GM21381 (cell line): Measurements from ENCODE around the gene FMO5.

ENCODE experiments used
- ATAC-seq: cut with Tn5 transposase; IDR thresholded peaks from one replicate; pipeline ENCODE4 v1.9.1; 2021; ENCODE audit warnings: mild to moderate bottlenecking, moderate library complexity; ENCODE audit not compliant: unreplicated experiment

FMO5 gene, protein sequence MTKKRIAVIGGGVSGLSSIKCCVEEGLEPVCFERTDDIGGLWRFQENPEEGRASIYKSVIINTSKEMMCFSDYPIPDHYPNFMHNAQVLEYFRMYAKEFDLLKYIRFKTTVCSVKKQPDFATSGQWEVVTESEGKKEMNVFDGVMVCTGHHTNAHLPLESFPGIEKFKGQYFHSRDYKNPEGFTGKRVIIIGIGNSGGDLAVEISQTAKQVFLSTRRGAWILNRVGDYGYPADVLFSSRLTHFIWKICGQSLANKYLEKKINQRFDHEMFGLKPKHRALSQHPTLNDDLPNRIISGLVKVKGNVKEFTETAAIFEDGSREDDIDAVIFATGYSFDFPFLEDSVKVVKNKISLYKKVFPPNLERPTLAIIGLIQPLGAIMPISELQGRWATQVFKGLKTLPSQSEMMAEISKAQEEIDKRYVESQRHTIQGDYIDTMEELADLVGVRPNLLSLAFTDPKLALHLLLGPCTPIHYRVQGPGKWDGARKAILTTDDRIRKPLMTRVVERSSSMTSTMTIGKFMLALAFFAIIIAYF

DNA sequence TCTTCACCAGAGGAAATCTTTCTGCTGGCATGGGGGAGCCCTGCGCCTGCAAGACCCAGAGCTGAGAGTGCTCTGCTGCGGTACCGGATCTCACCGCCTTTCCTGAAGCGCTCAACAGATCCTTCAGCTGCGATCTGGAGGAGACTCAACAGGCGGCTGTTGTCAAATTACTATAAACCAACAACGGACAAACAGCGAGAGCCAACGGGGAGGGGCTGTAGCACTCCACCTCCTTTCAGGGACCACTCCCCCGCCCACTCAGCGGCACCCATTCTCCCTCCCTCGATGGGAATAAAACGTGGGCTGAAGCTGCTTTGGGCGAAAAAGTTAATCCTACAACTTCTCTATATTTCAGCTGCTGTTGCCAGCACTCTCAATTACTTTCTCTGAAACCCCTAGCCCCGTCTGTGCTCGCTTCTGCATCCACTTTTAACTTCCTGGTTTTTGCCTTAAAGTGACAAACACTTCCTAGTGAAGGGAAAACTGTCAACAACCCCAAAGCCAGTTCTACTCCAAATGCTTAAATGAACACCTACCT is at the start of gene FMO5:
Gene FMO5 (minus strand): TSS at position 147 of the 538 bp plus-strand sequence. CDS start 310 bp downstream, outside the sequence.
- peak; percentile 77 for ATAC-seq

DNA sequence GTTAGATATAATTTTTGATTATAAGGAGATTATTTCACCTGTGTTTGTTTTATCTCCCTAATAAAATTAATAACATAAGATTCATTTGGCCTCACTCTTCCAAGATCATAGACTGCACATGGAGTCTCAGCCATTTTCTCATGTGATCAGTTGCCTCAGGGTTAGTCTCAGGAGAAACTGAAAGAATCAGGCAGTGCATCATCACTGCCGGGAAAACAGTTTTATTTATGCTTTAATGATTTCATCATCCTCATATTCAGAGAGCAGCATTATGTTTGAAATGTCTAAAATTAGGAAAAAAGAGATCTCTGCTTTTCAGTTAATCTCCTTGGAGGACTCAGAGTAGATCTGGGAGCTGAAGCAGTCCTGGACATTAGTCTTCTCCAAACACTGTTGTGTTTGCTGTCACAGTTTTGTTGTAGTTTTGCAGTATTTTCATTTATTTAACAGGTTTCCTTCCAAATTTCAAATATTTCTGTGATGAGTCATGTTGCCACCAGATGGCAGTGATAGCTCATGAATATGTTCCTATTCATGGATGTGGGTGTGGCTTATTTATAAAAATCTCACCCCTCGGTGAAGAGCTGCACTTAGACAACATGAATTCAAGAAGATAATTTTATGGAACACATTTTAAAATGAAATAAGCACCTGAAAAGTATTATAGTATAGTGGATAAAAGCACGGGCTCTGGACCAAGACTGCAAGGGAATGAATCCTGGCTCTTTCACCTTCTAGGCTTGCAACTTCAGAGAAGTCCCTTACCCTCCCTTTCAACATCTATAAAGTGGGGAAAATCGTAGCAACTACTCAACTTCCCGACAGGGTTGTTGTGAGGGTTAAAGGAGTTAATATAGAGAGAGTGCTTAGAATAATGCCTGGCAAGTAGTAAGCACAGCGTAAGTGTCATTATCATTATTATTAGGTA is 48.5 kb upstream of the FMO5 start:
- ATAC-seq, result no peak

DNA sequence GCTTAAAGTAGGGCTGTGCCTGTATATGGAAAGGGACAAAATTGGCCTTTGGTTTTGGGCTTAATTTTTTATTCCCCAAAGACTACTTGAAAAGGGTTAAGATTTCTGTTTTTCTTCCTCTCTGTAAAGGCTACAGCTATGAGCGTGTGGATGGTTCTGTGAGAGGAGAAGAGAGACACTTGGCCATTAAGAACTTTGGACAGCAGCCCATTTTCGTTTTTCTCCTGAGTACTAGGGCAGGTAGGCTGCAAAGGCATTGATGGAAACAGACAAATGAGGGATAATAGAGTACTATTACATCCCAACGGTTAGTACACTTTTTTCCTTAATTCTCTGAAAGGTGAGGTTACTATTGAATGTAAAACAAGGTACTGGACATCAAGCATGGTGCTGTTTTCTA is 46.9 kb upstream of the FMO5 start:
- ATAC-seq, result no peak

DNA sequence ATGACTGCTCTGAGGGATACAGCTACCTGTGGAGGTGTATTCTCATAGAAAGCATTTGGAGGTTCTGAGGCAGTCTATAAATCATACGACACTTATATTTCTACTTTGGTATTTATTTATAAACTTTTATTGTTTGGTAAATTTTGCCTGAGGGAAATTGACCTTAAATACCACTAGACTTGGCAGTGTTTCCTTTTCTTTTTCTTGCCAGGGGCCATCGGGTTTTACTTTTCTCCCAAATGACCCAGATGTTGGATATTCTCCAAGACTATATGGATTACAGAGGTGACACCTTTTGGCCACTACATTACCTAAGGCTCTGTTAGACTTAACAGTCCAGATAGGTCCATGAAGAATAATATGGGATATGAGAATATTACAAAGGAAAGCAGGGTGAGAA is 45.6 kb upstream of the FMO5 start:
- ATAC-seq, result no peak

DNA sequence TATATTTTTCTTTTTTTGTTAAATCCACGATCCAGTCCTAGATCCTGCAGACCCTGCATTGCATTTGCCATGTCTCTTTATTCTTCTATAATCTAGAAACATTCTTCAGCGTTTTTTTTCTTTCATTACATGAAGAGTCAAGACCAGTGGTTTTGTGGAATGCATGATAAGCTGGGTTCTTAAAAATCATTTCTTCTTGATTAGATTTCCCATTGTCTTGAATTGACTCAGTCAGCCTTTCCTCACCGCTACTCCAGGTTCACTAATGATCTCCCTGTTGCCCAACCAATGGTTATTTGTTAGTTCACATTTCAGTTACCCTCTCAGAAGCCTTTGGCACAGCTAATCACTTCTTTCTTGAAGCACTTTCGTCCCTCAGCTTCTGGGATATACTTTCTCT is 42.6 kb upstream of the FMO5 start:
- no peak for ATAC-seq

DNA sequence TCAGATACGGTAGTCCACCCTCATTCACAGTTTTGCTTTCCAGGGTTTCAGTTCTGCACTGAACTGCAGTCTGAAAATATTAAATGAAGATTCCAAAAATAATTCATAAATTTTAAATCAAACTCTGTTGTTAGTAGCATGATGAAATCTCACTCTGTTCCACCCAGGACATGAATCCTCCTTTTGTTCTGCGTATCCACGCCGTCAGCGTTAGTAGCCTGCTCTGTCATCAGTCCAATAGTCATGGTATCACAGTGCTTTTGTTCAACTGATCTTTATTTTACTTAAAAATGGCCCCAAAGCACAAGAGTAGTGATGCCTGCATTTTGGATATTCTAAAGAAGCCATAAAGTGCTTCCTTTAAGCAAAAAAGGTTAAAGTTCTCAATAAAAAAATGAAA is 41.2 kb upstream of the FMO5 start:
- ATAC-seq, result no peak

DNA sequence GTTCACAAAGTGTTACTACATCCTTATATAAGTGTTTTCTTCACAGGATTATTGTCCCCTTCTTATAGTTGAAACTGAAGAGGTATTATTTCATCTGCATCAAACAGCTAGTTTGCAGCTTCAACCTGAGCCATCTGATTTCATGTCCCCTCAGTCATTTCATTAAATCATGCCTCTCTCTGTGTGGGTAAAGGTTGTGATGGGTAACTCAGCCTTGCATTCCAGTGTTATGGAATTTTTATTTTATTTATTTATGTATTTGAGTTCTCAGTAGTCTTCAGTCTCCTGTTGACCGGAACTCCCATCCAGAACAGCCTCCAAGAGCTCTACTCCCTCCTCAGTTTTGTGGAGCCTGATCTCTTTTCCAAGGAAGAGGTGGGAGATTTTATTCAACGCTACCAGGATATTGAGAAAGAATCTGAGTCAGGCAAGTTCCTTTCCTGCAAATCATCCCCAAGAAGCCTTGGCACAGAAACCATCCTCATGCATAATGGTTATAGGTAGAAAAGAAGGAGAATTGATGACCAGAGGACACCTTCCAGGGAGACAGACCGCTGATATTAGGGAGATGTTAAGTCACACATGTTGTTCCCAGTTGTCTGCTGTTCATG is 39.1 kb upstream of the FMO5 start:
- ATAC-seq, result no peak

DNA sequence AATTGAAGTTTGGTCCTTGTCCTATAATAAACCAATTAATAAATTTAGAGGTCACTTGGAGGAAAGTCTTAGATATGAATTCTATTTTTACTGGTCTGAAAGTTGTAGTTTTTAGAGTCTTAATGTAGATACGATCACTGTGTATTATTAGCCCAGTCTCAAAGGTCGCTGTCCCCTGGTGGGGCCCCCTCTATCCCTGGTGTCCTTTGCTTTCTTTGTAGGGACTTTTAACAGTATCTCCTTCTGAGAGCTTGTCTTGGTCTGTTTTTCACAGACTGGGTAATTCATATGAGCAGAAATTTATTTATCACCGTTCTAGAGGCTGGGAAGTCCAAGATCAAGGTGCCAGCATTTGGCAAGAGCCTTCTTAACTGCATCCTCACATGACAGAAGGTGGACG is 35.8 kb upstream of the FMO5 start:
- no peak for ATAC-seq

DNA sequence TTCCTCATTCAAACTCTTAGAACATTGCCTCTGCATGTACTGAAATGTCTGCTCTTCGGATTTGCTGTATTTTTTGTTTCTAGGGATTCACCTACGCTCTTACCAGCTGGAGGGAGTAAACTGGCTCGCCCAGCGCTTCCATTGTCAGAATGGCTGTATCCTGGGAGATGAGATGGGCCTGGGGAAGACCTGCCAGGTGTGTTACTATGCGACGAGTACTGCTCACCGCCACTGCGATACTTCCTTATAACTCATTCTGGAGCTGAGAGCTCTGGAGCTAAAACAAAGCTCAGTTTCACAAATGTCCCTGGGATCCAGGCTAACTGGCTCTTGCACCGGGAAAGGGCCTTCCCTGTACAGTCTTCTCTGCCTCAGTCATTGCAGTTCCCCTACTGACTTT is 27.4 kb upstream of the FMO5 start:
- no peak for ATAC-seq

DNA sequence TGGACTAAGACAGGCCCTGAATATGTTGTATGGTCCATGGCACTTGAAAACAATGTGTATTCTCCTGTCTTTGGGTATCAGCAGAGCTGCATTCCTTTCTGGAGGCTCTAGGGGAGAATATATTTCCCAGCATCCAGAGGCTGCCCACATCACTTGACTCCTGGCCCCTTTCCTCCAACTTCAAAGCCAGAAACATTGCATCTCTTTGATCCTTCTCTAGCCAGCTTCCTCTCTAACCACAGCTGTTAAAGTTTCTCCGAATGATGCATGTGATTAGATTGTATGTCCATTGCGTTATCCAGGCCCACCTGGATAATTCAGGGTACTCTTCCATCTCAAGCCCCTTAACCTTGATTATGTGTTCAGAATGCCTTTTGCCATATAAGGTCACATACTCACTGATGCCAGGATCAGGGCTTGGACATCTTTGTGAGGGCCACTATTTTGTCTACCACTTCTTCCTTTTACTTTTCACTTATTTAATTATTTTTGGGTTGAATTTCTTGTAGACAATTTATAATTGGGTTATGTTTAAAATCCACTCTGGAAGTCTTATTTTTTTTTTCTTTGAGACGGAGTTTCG is 22.6 kb upstream of the FMO5 start:
- no peak for ATAC-seq

DNA sequence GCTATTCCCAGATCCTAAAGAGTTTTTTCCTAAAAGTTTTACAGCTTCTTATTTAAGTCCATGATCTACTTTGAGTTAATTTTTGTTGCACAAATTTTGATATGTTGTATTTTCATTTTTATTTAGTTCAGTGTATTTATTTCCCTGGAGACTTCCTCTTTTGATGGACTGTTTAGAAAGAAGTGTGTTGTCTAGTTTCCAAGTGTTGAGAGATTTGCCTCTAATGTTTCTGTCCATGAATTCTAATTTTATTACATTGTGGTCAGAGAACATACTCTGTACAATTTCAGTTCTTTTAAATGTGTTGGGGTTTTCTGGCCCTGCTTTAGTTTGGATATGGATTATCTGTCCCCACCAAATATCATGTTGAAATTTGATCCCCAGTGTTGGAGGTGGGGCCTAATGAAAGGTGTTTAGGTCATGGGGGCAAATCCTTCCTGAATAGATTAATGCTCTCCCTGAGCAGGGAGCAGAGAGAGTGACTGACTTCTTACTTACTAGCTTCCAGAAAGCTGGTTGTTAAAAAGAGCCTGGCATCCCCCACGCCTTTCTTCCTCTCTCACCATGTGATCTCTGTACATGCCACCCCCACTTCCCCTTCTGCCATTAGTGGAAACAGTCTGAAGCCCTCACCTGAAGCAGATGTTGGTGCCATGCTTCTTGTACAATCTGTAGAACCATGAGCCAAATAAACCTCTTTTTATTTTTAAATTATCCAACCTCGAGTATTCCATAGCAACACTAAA is 21.9 kb upstream of the FMO5 start:
- ATAC-seq, result no peak

DNA sequence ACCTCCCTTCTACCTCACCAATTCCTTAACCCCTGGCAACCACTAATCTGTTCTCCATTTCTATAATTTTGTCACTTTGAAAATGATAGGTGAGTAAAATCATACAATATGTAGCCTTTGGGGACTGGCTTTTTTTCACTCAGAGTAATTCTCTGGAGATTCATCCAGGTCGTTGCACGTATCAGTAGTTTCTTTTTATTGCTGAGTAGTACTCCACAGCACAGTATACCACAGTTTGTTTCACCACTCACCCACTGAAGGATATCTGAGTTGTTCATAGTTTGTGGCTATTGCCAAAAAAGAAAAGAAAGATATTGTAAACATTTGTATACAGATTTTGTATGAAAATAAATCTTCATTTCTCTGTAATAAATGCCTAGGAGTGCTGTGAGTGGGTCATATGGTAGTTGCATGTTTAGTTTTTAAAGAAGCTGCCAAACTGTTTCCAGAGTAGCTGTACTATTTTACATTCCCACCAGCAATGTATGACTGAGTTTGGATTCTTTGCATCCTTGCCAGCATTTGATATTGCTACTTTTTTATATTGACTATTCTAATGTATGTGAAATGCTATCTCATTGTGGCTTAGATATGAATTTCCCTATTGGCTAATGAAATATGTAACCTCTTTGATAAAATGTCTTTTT is 21.0 kb upstream of the FMO5 start:
- no peak for ATAC-seq

DNA sequence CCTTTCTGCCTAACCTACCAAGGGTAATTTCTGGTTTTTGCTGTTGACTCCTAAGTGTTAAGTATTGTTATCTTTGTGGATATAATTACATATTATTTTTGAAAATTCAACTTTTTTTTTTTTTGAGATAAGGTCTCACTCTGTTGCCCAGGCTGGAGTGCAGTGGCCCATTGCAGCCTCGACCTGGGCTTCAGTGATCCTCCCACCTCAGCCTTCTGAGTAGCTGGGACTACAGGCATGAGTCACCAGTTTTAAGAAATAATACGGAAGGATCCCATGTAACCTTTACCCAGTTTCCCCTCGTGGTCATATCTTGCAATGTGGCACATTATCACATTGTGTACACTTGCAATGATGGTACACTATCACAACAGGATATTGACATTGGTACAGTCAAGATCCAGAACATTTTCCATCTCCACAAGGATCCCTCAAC is 20.5 kb upstream of the FMO5 start:
- no peak for ATAC-seq

DNA sequence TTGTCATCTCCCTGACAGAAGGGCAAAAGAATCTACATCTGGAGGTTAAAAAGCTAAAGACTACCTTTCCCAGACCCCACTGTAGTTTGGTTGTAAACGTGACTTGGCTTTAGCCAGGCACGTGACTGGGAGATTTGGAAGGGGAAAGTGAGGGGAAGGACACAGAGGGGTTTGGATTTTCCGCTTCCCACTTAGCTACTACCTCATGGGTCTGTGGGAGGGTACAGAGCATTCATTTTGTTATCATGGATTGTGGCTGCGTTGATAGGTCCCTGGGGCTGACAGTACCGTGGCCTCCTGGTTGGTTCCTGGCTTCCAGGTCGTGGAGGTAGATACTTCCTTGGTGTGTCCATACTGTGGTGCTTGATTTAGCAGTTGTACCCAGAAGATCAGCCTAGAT is 20.0 kb upstream of the FMO5 start:
- ATAC-seq, result no peak

DNA sequence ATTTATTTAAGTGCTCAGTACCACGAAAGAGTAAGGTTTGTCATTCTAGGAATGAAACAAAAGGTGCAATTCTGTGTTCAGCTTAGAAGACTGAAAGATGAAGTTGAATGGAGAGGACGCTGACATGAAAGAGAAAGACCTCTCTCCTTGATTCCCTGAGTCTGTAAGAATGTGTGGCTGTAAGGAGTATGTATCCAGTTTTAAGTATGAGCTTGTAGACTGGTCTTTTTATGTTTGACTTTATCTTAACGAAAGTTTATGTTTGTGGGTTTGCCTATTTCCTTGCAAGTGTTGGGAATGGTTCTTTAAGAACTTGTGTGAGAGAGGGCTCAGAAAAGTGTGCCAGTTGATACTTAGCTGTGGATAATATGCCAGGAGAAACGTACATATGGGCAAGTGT is 18.7 kb upstream of the FMO5 start:
- no peak for ATAC-seq

DNA sequence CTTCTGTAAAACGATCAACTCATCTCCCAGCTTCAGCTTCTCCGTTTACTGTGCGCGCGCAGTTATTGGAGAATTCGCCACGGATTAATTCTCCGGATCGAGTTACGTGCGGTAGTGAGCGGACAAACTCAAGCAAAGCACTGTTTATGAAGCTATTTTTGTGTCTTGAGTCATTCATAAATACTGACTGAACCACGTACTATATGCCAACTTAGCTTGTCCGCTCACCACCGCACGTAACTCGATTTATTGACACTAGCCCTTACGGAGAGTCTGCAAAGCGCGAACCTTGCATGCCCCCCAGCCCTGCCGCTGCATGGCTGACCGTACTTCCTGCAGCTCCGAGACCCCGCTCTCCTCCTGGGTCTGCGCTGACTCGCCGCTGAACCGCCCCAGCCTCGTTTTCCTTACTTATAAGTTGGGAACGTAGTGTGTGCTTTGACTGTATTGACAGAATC is 18.1 kb upstream of the FMO5 start:
- ATAC-seq, result peak; percentile 21

DNA sequence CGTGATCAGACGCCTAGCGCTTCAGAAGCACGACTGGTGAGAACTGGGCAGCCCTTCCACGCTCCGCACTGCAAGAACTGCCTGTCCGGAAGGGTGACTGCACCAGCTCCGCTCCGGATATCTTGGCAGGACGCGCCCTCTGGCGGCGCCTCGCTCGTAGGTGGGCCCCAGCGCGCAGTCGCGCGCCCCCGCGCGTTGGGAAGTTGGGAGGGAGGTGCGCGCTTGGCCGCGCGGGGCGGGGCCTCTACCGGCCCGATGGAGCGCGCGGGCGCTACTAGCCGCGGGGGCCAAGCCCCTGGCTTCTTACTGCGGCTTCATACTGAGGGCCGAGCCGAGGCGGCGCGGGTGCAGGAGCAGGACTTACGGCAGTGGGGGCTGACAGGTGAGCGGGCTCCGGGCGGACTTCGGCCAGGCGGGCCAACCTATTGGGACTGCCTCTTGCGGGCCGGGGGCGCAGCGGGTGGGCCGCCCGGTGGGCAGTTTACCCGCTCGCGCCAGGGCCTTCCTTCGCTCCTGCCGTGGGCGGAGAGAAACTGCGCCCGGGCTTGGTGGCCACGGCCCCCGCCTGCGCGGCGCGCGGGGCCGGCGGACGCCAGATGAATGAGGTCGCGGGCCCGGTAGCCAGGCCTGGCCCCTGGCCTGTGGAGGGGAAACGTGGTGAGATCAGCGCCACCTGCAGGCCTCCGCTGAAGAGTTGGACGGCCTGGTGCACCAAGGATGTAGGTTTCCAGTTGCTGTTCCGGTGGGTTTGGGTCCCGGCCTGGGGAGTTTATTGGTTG is 17.5 kb upstream of the FMO5 start, which contains the start of gene CHD1L:
Gene CHD1L (plus strand): TSS at position 236 of the 779 bp plus-strand sequence. CDS start 20 bp downstream, at position 256.
- ATAC-seq, result peak; percentile 86

DNA sequence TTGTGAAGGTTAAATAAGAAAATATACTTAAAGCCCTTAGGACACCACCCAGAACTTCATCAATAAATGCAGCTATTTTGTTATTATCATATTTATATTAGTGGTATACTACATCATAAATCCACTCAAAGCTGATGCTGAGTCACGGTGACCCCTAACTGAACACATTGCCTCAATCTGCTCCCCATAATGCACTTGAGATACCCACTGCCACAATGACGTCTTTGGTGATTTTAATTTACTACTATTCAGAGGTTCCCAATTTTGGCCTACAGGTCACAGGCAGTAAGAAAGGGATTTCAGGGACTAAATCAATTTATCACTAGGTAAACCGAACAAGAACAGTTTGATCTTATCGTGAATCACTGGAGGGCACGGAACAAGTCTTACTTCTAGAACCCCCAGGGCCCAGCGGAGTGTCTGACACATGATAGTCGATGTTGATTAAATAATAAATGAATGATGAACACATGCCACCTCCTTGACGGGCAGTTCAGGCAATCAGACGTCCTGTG is 16.9 kb upstream of the FMO5 start:
- ATAC-seq, result no peak
